Colonic mucosa (tissue), 4 donors: ENCODE data around the gene TEC. TPM values are rescaled to one million over a fixed set of nuclear protein-coding genes. Genes with fewer than 3 reads are reported as not detected.

Experiments used
- DNase-seq: peaks from one replicate; pipeline ENCODE4 v3.0.0-alpha.2; 2020
- H3K27ac ChIP-seq: fragments of 200-600 bp; one replicate; pipeline ENCODE4 v1.8.0; 2021
- H3K27me3 ChIP-seq: fragments of 200-600 bp; one replicate; pipeline ENCODE4 v1.8.0; 2021
- H3K36me3 ChIP-seq: fragments of 200-600 bp; one replicate; pipeline ENCODE4 v1.8.0; 2021
- H3K4me1 ChIP-seq: fragments of 200-600 bp; one replicate; pipeline ENCODE4 v1.8.0; 2021; ENCODE audit warnings: mild to moderate bottlenecking
- H3K4me3 ChIP-seq: fragments of 200-600 bp; one replicate; pipeline ENCODE4 v1.8.0; 2021
- H3K9ac ChIP-seq, 2 donors: one replicate each; pipeline ENCODE4 v1.7.0; 2013; ENCODE audit warnings: control low read depth in 2 of 2, low read depth in 2 of 2, low read length in 2 of 2
- H3K9me3 ChIP-seq: fragments of 200-600 bp; one replicate; pipeline ENCODE4 v1.8.0; 2021
- CTCF ChIP-seq: fragments of 200-600 bp; IDR thresholded peaks from one replicate; pipeline ENCODE4 v1.8.0; 2022; ENCODE audit warnings: antibody characterized with exemption, mild to moderate bottlenecking
- intact Hi-C: fragments of 100-400 bp; cut with DNase I; formaldehyde crosslinking; loops from one replicate; pipeline ENCODE4 v1.14.1; 2022
- total RNA-seq, 2 donors: library from RNA; stranded (reverse); fragmentation: NEBNext Ultra II Directional in 1 of 2; extraction: Animal tissue kit (Norgen Biotek cat#: 25700) in 1 of 2; gene quantifications; one replicate each; pipeline ENCODE4 v1.2.1, GENCODE V29; 2021
- donor health status: healthy.
- donor health status: DM: no; HTN: no; CAD: no.
- donor health status: DM: no; HTN: no; CAD: no.

Gene TEC
- total RNA-seq, 2 donors from 2014 or later, result 2.1 to 2.9 TPM

DNA sequence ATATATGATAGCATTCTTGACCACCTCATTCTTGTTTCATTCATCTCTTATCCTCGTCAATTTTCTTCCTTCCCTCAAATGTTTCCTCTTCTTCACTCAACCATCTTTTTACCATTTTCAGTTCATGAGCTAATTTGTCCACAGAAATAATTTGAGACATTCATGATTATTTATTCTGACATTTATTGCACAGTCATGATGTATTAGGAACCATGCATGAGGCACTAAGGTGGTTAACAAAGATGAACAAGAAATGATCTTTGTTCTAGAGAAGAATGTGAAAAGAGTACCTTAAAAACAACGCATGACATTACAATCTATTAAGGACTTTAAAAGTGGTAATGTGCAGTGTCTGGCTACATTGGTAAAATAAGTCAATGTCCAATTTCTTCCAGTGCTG lies 27.9 kb downstream of the TEC start:
- no peak overlapping the region for H3K4me3 ChIP-seq
- H3K36me3 ChIP-seq, result no peaks in the 10 kb centered on the region
- no peaks in the 10 kb centered on the region for H3K4me1 ChIP-seq
- TF ChIP-seq CTCF, result no peak
- DNase-seq, result no peak
- intact Hi-C loops, result no loop called here
- no peaks in the 10 kb centered on the region for H3K9me3 ChIP-seq
- no peaks in the 10 kb centered on the region for H3K27me3 ChIP-seq
- no peak overlapping the region for H3K27ac ChIP-seq
- H3K9ac ChIP-seq, result no peak overlapping the region

- intact Hi-C loops, result no loop called here
- H3K27me3 ChIP-seq, result no peaks in the 10 kb centered on the region
- no peaks in the 10 kb centered on the region for H3K4me1 ChIP-seq
- no peak overlapping the region for H3K4me3 ChIP-seq
- no peak overlapping the region for H3K27ac ChIP-seq
- no peak for TF ChIP-seq CTCF
- DNase-seq, result no peak
- no peaks in the 10 kb centered on the region for H3K36me3 ChIP-seq
- no peak overlapping the region for H3K9ac ChIP-seq
- H3K9me3 ChIP-seq, result no peaks in the 10 kb centered on the region
Observed at GRCh38 chr4:48237996-48238645, 31.5 kb downstream of the TEC start.

GRCh38 chr4:48235050-48235449 lies 34.6 kb downstream of the TEC start:
- no peak overlapping the region for H3K9ac ChIP-seq
- no peaks in the 10 kb centered on the region for H3K36me3 ChIP-seq
- no peak overlapping the region for H3K4me3 ChIP-seq
- H3K27me3 ChIP-seq, result no peaks in the 10 kb centered on the region
- TF ChIP-seq CTCF, result no peak
- DNase-seq, result no peak
- H3K4me1 ChIP-seq, result no peaks in the 10 kb centered on the region
- H3K9me3 ChIP-seq, result no peaks in the 10 kb centered on the region
- intact Hi-C loops, result no loop called here
- H3K27ac ChIP-seq, result no peak overlapping the region

- Histone ChIP-seq H3K4me1 (no peaks in the 10 kb centered on the region), H3K4me3 (no peak overlapping the region), H3K36me3 (no peaks in the 10 kb centered on the region), H3K9ac (no peak overlapping the region), H3K27me3 (no peaks in the 10 kb centered on the region), H3K27ac (no peak overlapping the region), H3K9me3 (no peaks in the 10 kb centered on the region)
- intact Hi-C loops, result no loop called here
- TF ChIP-seq CTCF, result no peak
- DNase-seq, result no peak
Observed at GRCh38 chr4:48234575-48234974, 35.1 kb downstream of the TEC start.

DNA sequence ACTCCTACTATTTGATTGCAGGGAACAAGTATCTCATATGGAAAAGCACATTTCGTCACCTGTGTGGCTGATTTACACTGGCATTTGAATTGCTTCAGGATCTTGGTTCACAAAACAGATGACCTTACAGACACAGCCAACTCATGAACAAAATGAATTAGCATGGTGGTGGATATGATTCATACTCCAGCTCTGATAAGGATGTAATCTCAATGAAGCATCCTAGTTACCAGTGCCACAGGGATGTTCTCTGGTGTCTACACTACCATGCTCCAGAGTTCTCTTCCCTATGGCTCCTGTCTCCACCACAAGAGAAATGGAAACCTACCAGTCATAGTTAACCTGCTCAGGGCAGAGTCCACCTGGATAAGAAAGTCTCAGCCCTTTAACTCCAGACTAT lies 40.7 kb downstream of the TEC start:
- H3K9me3 ChIP-seq, result no peaks in the 10 kb centered on the region
- H3K9ac ChIP-seq, result no peak overlapping the region
- no peaks in the 10 kb centered on the region for H3K36me3 ChIP-seq
- H3K4me1 ChIP-seq, result no peaks in the 10 kb centered on the region
- no peak overlapping the region for H3K4me3 ChIP-seq
- no peaks in the 10 kb centered on the region for H3K27me3 ChIP-seq
- no peak overlapping the region for H3K27ac ChIP-seq
- TF ChIP-seq CTCF, result no peak
- no peak for DNase-seq
- intact Hi-C loops, result no loop called here
